Measurements from ENCODE around the gene TCF12.

GRCh38 chr15:57287123-57287521, 368.7 kb downstream of the TCF12 start:
- TF ChIP-seq NFIC (IDR thresholded peaks at IDR 0.05) (no peak), CEBPB (IDR thresholded peaks at IDR 0.05) (no peak), TEAD4 (IDR thresholded peaks at IDR 0.05) (no peak), USF1 (IDR thresholded peaks at IDR 0.05) (no peak), FOXM1 (IDR thresholded peaks at IDR 0.05; ENCODE audit: borderline replicate concordance, low read depth) (no peak), TAF1 (IDR thresholded peaks at IDR 0.05; ENCODE audit: low read depth) (no peak), CREB1 (IDR thresholded peaks at IDR 0.05; ENCODE audit: low read depth) (no peak), EP300 (IDR thresholded peaks at IDR 0.05; ENCODE audit: borderline replicate concordance) (no peak), TCF12 (IDR thresholded peaks at IDR 0.05; ENCODE audit: low read depth) (no peak)
- TF ChIP-seq, protein P1, sequence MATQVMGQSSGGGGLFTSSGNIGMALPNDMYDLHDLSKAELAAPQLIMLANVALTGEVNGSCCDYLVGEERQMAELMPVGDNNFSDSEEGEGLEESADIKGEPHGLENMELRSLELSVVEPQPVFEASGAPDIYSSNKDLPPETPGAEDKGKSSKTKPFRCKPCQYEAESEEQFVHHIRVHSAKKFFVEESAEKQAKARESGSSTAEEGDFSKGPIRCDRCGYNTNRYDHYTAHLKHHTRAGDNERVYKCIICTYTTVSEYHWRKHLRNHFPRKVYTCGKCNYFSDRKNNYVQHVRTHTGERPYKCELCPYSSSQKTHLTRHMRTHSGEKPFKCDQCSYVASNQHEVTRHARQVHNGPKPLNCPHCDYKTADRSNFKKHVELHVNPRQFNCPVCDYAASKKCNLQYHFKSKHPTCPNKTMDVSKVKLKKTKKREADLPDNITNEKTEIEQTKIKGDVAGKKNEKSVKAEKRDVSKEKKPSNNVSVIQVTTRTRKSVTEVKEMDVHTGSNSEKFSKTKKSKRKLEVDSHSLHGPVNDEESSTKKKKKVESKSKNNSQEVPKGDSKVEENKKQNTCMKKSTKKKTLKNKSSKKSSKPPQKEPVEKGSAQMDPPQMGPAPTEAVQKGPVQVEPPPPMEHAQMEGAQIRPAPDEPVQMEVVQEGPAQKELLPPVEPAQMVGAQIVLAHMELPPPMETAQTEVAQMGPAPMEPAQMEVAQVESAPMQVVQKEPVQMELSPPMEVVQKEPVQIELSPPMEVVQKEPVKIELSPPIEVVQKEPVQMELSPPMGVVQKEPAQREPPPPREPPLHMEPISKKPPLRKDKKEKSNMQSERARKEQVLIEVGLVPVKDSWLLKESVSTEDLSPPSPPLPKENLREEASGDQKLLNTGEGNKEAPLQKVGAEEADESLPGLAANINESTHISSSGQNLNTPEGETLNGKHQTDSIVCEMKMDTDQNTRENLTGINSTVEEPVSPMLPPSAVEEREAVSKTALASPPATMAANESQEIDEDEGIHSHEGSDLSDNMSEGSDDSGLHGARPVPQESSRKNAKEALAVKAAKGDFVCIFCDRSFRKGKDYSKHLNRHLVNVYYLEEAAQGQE (IDR thresholded peaks at IDR 0.05; ENCODE audit: low read depth): no peak
